ENCODE measurements around the gene KRTAP20-2.

Gene KRTAP20-2

GRCh38 chr21:30674312-30674711 is 39.3 kb downstream of the KRTAP20-2 start:
- no peak for DNase-seq (ENCODE audit: low read depth)

GRCh38 chr21:30676737-30677136 is 41.7 kb downstream of the KRTAP20-2 start:
- DNase-seq (ENCODE audit: low read depth), result no peak

GRCh38 chr21:30680586-30680985 is 45.6 kb downstream of the KRTAP20-2 start:
- DNase-seq (ENCODE audit: low read depth), result no peak

- DNase-seq (ENCODE audit: low read depth), result no peak
Measured at GRCh38 chr21:30684506-30684905, 49.5 kb downstream of the KRTAP20-2 start.
